Skin of body (tissue), 2 donors: ENCODE data around the gene LITAFD. TPM values are rescaled to one million over a fixed set of nuclear protein-coding genes. Genes with fewer than 3 reads are reported as not detected.
A peak's percentile ranks its signal among the peaks of the same experiment; 100 is the strongest.
"Not testable (repeated sequence)": the region's sequence is repeated elsewhere in the genome, so short reads cannot be mapped to it uniquely, and the experiment has no call there.

Source experiments
- DNase-seq: peaks from one replicate; lab custom pipeline; 2025; lab: John Stamatoyannopoulos, UW
- total RNA-seq: library from RNA; depleted of rRNA; stranded (reverse); fragments of >200 nt; gene quantifications from one replicate; pipeline ENCODE4 v1.2.3, GENCODE V29; 2014

LITAFD gene
- total RNA-seq, 1 donor from 2014 or later: not detected

DNA sequence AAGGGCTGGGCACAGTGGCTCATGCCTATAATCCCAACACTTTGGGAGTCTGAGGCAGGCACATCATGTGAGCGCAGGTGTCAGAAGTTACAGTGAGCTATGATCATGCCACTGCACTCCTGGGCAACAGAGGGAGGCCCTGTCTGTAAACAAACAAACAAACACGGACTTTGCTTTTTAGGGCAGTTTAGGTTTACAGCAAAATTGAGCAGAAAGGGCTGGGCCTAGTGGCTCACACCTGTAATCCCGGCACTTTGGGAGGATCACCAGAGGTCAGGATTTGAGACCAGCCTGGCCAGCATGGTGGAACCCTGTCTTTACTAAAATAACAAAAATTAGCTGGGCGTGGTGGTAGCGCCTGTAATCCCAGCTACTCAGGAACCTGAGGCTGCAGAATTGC is 10.1 kb upstream of the LITAFD start:
- DNase-seq: no peak

- DNase-seq: no peak
These were observed 8.9 kb upstream of the LITAFD start for GRCh38 chr16:8872967-8873865.

DNA sequence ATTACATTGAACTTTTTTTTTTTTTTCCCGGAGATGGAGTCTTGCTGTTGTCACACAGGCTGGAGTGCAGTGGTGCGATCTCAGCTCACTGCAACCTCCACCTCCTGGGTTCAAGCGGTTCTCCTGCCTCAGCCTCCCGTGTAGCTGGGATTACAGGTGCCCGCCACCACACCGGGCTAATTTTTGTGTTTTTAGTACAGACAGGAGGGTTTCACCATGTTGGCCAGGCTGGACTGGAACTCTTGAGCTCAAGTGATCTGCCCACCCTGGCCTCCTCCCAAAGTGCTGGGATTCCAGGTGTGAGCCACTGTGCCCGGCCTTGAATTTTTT is 8.3 kb upstream of the LITAFD start:
- DNase-seq: not testable (repeated sequence)

- peak; percentile 26 for DNase-seq
These were observed 7.8 kb upstream of the LITAFD start for GRCh38 chr16:8874388-8874787.

DNA sequence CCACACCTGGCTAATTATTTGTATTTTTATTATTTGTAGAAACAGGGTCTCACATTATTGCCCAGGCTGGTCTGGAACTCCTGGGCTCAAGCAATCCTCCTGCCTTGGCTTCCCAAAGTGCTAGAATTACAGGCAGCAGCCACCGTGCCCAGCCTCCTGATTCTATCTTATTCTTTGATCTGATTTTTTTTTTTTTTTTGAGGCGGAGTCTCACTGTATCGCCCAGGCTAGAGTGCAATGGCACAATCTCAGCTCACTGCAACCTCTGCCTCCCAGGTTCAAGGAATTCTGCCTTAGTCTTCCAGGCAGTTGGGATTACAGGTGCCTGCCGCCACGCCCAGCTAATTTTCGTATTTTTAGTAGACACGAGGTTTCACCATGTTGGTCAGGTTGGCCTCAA is 6.8 kb upstream of the LITAFD start:
- DNase-seq: not testable (repeated sequence)

GRCh38 chr16:8877894-8878522 is 4.1 kb upstream of the LITAFD start:
- no peak for DNase-seq

GRCh38 chr16:8878523-8878911 is 3.6 kb upstream of the LITAFD start:
- no peak for DNase-seq

GRCh38 chr16:8880839-8881510 is 1.2 kb upstream of the LITAFD start:
- no peak for DNase-seq

GRCh38 chr16:8882725-8883377 is 700 bp downstream of the LITAFD start:
- no peak for DNase-seq

DNA sequence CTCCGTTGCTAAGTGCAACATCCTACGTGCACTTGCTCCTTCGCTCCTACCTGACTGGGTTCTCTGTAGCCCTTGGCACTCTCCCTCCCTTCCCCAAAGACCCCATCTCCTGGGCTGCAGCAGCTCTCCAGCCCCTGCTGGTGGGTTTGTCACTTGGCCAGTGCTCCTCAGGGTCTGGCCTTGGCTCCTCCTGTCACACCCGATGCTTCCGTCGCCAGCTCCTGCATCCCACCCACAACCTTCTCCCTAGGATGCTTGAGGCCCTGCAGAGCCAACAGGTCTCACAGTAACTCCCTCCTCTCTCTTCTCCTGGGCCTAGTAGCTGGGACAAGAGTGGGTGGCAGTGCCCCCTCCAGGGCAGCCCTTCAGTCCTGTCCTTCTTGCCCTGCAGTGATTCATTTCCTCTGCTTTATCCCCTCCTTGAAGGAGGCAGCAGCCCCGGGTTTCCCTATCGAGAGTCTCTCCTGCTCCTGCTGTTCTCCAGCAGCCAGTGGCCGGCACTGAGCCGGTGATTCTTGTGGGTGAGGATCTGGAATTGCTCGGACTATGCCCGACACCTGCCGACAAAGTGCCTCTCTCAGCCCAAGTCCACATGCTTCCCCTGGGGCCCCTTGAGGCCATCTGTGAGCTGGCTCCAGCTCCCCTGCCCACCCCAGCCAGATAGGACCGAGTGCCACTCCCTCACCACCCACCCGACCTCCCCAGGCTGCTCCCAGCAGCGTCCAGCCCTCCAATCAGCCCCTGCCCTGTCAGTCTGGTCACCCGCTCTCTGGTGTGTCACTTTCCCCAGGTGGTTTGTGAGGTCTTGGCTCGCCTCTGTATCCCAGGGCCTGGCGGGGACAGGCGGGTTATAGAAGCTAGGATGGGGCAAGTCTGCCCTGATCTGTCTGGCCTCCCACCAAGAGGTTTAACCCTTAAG is 3.8 kb downstream of the LITAFD start:
- no peak for DNase-seq

GRCh38 chr16:8886593-8887430 is 4.7 kb downstream of the LITAFD start:
- DNase-seq: no peak

- no peak for DNase-seq
These were observed 5.2 kb downstream of the LITAFD start for GRCh38 chr16:8887431-8887765.

DNA sequence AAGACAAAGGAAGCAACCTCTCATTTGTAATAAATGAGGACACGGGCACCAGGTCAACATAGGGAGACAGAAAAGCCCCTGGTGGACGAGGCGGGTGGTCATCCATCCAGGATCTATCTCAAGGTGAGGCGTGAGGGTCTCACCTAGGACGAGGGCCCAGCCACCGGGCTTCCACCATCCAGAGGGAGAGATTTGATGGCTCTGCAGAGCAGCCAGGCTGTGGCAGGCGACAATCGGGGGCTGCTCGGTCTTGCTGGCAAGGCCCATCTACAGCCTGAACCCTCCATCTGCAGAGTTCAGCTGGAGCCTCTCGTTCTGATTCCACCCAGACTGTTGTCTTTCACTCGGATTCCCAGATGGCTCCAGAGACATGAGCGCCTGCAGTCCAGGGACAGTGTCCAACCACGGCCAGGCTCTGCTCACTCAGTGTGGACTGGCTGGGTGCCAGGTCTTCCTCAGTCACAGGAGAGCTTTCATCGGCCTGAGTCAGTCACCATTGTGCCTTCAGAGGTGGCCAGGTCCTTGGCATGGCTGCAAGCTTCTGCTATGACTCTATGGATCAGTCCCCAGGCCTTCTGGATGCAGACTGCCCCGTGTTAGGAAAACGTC is 5.9 kb downstream of the LITAFD start:
- no peak for DNase-seq

- DNase-seq: no peak
These were observed 7.1 kb downstream of the LITAFD start for GRCh38 chr16:8888951-8889892.

GRCh38 chr16:8889893-8890548 is 7.9 kb downstream of the LITAFD start:
- no peak for DNase-seq

DNA sequence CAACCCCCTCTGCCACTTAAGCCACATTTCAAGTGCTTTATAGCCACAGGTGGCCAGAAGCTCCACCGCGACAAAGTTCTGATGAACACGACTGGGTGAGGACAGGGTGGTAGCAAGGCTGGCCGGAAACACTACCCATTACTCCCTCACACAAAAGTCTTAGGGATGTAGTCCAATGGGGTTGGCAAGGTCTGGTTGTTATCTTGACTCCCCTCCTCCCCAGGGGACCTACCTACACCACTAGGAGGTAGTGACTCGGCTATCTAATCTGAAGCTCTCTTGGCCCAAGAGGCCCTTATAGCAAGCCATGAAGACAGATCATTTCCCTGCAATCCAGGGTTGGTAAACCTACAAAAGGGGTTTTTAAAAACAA is 8.4 kb downstream of the LITAFD start:
- no peak for DNase-seq

DNA sequence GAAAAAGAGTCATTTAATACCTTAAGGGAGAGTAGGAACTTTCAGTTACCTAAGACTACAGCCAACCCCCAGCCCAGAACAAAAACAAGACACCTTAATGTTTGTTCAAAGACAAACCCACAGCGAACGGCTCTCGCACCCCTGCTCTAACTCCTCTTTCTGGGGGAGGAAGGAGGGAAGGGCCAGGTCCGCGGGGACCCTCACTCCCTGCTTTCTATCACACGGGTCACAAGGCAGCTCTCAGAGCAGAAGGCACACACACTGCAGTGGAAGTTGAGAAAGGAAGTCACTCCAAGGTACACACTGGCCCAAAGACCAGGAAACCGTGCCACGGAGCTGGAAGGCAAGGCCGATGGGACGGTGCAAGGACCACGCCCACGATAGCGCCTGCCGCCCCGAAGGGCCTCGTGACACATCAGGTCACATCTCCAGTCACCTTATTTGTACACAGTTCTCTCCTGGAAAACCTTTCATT is 10.0 kb downstream of the LITAFD start:
- DNase-seq: no peak

- DNase-seq: no peak
These were observed 11.3 kb downstream of the LITAFD start for GRCh38 chr16:8893426-8893825.
